ES-I3 (cell line): ENCODE measurements around the gene KRTAP10-1.
A peak's percentile ranks its signal among the peaks of the same experiment; 100 is the strongest.

Experiments
- H3K36me3 ChIP-seq: 2 replicates; pipeline ENCODE4 v1.6.1; 2013; ENCODE audit warnings: mild to moderate bottlenecking, low read length, control low read depth, moderate library complexity; ENCODE audit not compliant: insufficient read depth
- H3K4me1 ChIP-seq: 2 replicates; pipeline ENCODE4 v1.6.1; 2013; ENCODE audit warnings: mild to moderate bottlenecking, control low read depth, low read length; ENCODE audit not compliant: insufficient read depth
- H3K9ac ChIP-seq: 2 replicates; pipeline ENCODE4 v1.6.1; 2013; ENCODE audit warnings: low read depth, mild to moderate bottlenecking, low read length, moderate library complexity
- H3K9me3 ChIP-seq: 2 replicates; pipeline ENCODE4 v1.6.1; 2013; ENCODE audit warnings: mild to moderate bottlenecking, low read length, moderate library complexity; ENCODE audit not compliant: control insufficient read depth, insufficient read depth

Gene KRTAP10-1

GRCh38 chr21:44522753-44523204 lies 17.2 kb downstream of the KRTAP10-1 start:
- Histone ChIP-seq H3K9ac (no peak overlapping the region), H3K9me3 (no peaks in the 10 kb centered on the region), H3K36me3 (no peaks in the 10 kb centered on the region), H3K4me1 (no peaks in the 10 kb centered on the region)

GRCh38 chr21:44521928-44522752 lies 17.9 kb downstream of the KRTAP10-1 start:
- Histone ChIP-seq H3K36me3 (no peaks in the 10 kb centered on the region), H3K4me1 (no peaks in the 10 kb centered on the region), H3K9ac (no peak overlapping the region), H3K9me3 (no peaks in the 10 kb centered on the region)

GRCh38 chr21:44521301-44521927 lies 18.6 kb downstream of the KRTAP10-1 start:
- Histone ChIP-seq H3K4me1 (no peaks in the 10 kb centered on the region), H3K36me3 (no peaks in the 10 kb centered on the region), H3K9me3 (no peaks in the 10 kb centered on the region), H3K9ac (no peak overlapping the region)

GRCh38 chr21:44520326-44521300 lies 19.4 kb downstream of the KRTAP10-1 start:
- Histone ChIP-seq H3K9ac (no peak overlapping the region), H3K36me3 (no peaks in the 10 kb centered on the region), H3K4me1 (no peaks in the 10 kb centered on the region)

GRCh38 chr21:44519346-44520325 lies 20.4 kb downstream of the KRTAP10-1 start:
- H3K36me3 ChIP-seq = no peaks in the 10 kb centered on the region
- no peaks in the 10 kb centered on the region for H3K4me1 ChIP-seq
- no peaks in the 10 kb centered on the region for H3K9me3 ChIP-seq
- no peak overlapping the region for H3K9ac ChIP-seq

More at GRCh38 chr21:44520326-44521300, 19.4 kb downstream of the KRTAP10-1 start:
- H3K9me3 ChIP-seq = no peaks in the 10 kb centered on the region

GRCh38 chr21:44518686-44519085 lies 21.3 kb downstream of the KRTAP10-1 start:
- no peak overlapping the region for H3K9ac ChIP-seq
- no peaks in the 10 kb centered on the region for H3K9me3 ChIP-seq
- no peaks in the 10 kb centered on the region for H3K36me3 ChIP-seq
- H3K4me1 ChIP-seq = no peaks in the 10 kb centered on the region

GRCh38 chr21:44517175-44517899 lies 22.7 kb downstream of the KRTAP10-1 start:
- Histone ChIP-seq H3K9me3 (no peaks in the 10 kb centered on the region), H3K9ac (peak overlapping the region; percentile 35; the same call in 1 of the 2 replicates)

GRCh38 chr21:44516828-44517174 lies 23.2 kb downstream of the KRTAP10-1 start:
- H3K36me3 ChIP-seq = no peaks in the 10 kb centered on the region

More at GRCh38 chr21:44517175-44517899, 22.7 kb downstream of the KRTAP10-1 start:
- Histone ChIP-seq H3K36me3 (no peaks in the 10 kb centered on the region), H3K4me1 (no peaks in the 10 kb centered on the region)

GRCh38 chr21:44516342-44516741 lies 23.7 kb downstream of the KRTAP10-1 start:
- H3K9me3 ChIP-seq = no peaks in the 10 kb centered on the region
- H3K4me1 ChIP-seq = no peaks in the 10 kb centered on the region
- H3K36me3 ChIP-seq = no peaks in the 10 kb centered on the region
- no peak overlapping the region for H3K9ac ChIP-seq

More at GRCh38 chr21:44516828-44517174, 23.2 kb downstream of the KRTAP10-1 start:
- Histone ChIP-seq H3K9me3 (no peaks in the 10 kb centered on the region), H3K9ac (no peak overlapping the region), H3K4me1 (no peaks in the 10 kb centered on the region)

GRCh38 chr21:44515359-44516165 lies 24.4 kb downstream of the KRTAP10-1 start:
- Histone ChIP-seq H3K4me1 (no peaks in the 10 kb centered on the region), H3K36me3 (no peaks in the 10 kb centered on the region), H3K9ac (no peak overlapping the region; the same call in 1 of the 2 replicates), H3K9me3 (no peaks in the 10 kb centered on the region)

GRCh38 chr21:44514746-44515358 lies 25.1 kb downstream of the KRTAP10-1 start:
- Histone ChIP-seq H3K4me1 (no peaks in the 10 kb centered on the region), H3K9me3 (no peaks in the 10 kb centered on the region), H3K36me3 (no peaks in the 10 kb centered on the region), H3K9ac (no peak overlapping the region)

- no peaks in the 10 kb centered on the region for H3K4me1 ChIP-seq
- H3K36me3 ChIP-seq = no peaks in the 10 kb centered on the region
- H3K9ac ChIP-seq = no peak overlapping the region
- H3K9me3 ChIP-seq = no peaks in the 10 kb centered on the region
Measured at GRCh38 chr21:44514218-44514520, 25.8 kb downstream of the KRTAP10-1 start.
